Activated CD4-positive, alpha-beta T cell treated with anti-CD3 and anti-CD28 coated beads, Interleukin-2, amount 10 ng/mL, durations not matched to agents 7 days and 5 days (primary cell): ENCODE data around the gene HSPB7. TPM values are rescaled to one million over a fixed set of nuclear protein-coding genes. Genes with fewer than 3 reads are reported as not detected.
A peak's percentile ranks its signal among the peaks of the same experiment; 100 is the strongest.

ENCODE experiments used
- CTCF ChIA-PET: fragments of 350-600 bp; sonication (Branson Sonifier 250); formaldehyde crosslinking; loops from one replicate; lab custom pipeline; 2021; ENCODE audit warnings: antibody characterized with exemption; lab: Charles Lee
- POLR2A ChIA-PET: fragments of 350-600 bp; sonication (Branson Sonifier 250); formaldehyde crosslinking; loops from one replicate; lab custom pipeline; 2021; ENCODE audit warnings: antibody characterized with exemption; lab: Charles Lee
- DNase-seq: peaks from one replicate; pipeline ENCODE4 v3.0.0-alpha.2; 2020
- H3K27ac Mint-ChIP-seq: one replicate; pipeline ENCODE4 v1.8.0; 2021; ENCODE audit warnings: mild to moderate bottlenecking, moderate library complexity, mixed read lengths
- H3K27me3 Mint-ChIP-seq: one replicate; pipeline ENCODE4 v1.8.0; 2021; ENCODE audit warnings: mixed read lengths
- H3K36me3 Mint-ChIP-seq: one replicate; pipeline ENCODE4 v1.8.0; 2021; ENCODE audit warnings: low read depth, mixed read lengths
- H3K4me1 Mint-ChIP-seq: one replicate; pipeline ENCODE4 v1.8.0; 2021; ENCODE audit warnings: mixed read lengths
- H3K4me3 Mint-ChIP-seq: one replicate; pipeline ENCODE4 v1.8.0; 2021; ENCODE audit warnings: mild to moderate bottlenecking, moderate library complexity, mixed read lengths
- H3K9me3 Mint-ChIP-seq: one replicate; pipeline ENCODE4 v1.8.0; 2021; ENCODE audit warnings: mixed read lengths
- total RNA-seq, 2 experiments: library from RNA; stranded (reverse); gene quantifications; one replicate each; pipeline ENCODE4 v1.2.3, GENCODE V29; 2021

The HSPB7 gene
- total RNA-seq, 2 experiments from 2014 or later = not detected

- ChIA-PET POLR2A (no interaction called here), CTCF (no interaction called here)
- H3K36me3 Mint-ChIP-seq = no peaks in the 10 kb centered on the region
- no peak overlapping the region for H3K27ac Mint-ChIP-seq
- H3K4me3 Mint-ChIP-seq = no peak overlapping the region
- no peak for DNase-seq
- H3K9me3 Mint-ChIP-seq = no peaks in the 10 kb centered on the region
- H3K27me3 Mint-ChIP-seq = no peaks in the 10 kb centered on the region
- H3K4me1 Mint-ChIP-seq = peaks cover 4% of the 10 kb centered on the region
These were observed 775 bp downstream of the HSPB7 start for GRCh38 chr1:16017076-16017460.

DNA sequence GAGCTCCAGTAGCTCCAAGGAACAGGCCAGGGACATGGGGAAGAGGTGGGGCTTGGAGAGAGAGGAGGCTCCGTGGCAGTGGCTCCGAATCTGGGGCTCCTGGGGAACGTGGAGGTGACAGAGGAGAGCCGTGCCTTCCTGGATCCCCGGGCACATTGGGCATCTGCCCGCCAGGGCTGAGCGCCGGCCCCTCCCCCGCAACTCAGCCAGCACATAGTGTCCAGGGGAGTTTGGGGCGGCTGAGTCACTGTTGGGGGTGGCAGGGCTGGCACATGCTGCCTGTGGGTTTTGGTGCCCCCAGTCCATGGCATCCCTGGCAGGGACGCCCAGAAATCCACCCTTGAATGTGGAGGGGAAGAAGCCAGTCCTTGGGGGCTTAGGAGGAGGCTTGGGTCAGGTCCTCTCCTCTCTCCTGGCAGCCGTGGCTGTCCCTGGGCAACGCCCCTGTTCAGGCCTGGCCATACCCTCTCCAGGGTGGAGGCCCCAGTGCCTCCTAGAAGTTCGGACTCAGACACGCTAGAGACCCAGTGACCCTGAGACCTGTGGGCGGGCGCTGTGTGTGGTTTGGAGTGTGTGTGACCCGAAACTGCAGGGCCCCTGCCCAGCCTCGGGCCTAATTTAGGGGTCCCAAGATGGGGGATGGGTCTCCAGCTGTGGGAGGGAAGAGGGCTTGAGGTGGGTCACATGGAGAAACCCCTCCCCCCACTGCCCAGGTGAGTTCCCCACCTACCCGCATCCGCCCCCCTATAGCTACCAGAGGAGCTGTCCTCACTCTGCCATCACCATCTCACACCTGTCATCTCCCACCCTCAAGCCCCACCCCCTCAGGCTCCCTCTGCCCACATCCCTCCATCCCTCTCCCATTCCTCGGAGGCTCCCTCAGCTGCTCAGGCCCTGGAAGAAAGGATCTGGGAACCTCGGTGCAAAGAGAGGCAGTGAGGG lies 1.6 kb downstream of the HSPB7 start:
- ChIA-PET CTCF (interaction anchor here (0.6 kb wide), 1 partner anchor 528 kb away, joined by 5 read pairs; no protein-coding TSS in a partner anchor), POLR2A (no interaction called here)
- Mint-ChIP-seq H3K4me3 (no peak overlapping the region), H3K36me3 (no peaks in the 10 kb centered on the region), H3K9me3 (no peaks in the 10 kb centered on the region), H3K27me3 (no peaks in the 10 kb centered on the region), H3K4me1 (peaks cover 4% of the 10 kb centered on the region), H3K27ac (no peak overlapping the region)
- no peak for DNase-seq

DNA sequence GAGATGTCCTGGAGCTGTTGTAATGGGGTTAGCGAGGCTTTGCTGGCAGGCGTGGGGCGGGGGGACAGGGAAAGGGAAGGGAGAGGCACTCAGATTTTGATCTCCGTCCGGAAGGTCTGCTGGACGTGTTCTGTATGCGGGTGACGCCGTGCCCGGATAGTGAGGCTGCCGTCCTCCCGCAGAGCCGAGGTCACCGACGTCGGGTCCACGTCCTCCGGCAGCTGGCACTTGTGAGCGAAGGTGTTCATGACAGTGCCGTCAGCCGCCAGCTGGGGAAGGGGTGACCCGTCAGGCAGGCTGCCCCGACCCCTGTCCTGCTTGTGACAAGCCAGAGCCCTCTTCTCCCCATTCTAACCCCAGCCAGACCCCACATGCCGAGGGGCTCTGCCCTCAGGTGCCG lies 2.4 kb downstream of the HSPB7 start:
- Mint-ChIP-seq H3K36me3 (no peaks in the 10 kb centered on the region), H3K27me3 (no peaks in the 10 kb centered on the region), H3K4me1 (peaks cover 4% of the 10 kb centered on the region), H3K27ac (no peak overlapping the region), H3K9me3 (no peaks in the 10 kb centered on the region), H3K4me3 (no peak overlapping the region)
- no peak for DNase-seq
- POLR2A ChIA-PET = no interaction called here
- CTCF ChIA-PET = interaction anchor here (0.6 kb wide), 1 partner anchor 527 kb away, joined by 5 read pairs; no protein-coding TSS in a partner anchor

DNA sequence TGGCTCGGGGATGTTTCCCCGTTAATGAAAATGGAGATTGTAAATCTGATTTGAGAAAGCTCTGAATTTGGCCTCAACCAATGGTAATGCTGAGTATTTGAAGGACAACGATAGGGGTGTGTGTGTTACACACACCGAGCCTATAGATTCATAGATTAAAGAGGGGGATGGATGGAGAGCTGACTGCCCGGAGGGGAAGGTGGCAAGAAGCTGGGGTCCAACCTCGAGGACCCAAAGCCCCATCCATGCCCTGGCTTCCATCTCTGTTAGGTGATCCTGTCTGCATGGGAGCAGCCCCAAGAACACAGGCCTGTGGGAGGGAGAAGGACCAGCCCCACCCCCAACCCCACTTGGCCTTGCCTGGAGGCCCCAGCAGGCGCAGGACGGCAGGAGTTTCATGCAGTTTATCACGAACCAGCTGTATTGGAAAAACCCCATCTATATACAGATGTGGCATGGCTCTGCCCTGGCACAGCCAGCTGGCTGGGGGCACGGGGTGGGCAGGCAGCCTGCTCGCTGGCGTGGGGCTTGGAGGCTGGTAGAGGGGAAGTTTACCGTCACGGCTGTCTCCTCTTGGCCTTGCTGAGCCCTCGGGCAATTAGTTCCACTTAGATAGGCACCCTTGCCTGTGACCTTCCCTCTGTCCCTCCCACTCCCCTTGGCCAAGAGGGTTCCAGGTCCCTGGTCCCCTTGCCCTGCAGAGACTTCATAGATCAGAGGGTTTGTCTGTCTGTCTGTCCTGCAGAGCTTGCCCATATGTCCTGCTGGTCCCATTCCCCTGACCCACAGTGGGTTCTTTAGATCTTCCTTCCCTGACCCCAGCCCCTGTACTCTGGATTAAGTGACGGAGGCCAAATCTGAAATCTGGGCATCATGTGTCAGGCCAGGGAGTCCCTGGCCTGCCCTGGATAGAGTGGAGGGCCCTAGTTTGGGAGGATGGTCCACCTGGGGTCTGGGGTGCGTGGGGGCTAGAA lies 3.0 kb downstream of the HSPB7 start:
- no peaks in the 10 kb centered on the region for H3K36me3 Mint-ChIP-seq
- POLR2A ChIA-PET = no interaction called here
- no peak overlapping the region for H3K27ac Mint-ChIP-seq
- H3K9me3 Mint-ChIP-seq = no peaks in the 10 kb centered on the region
- DNase-seq = no peak
- no peak overlapping the region for H3K4me3 Mint-ChIP-seq
- peaks cover 4% of the 10 kb centered on the region for H3K4me1 Mint-ChIP-seq
- CTCF ChIA-PET = interaction anchor here (0.5 to 1.5 kb wide), 4 partner anchors 58 to 527 kb away, joined by 3 to 5 read pairs (median 4); partner anchors contain the start of gene FAM131C
- H3K27me3 Mint-ChIP-seq = no peaks in the 10 kb centered on the region

- Mint-ChIP-seq H3K27ac (no peak overlapping the region), H3K27me3 (no peaks in the 10 kb centered on the region), H3K4me3 (no peak overlapping the region), H3K4me1 (peaks cover 4% of the 10 kb centered on the region), H3K36me3 (no peaks in the 10 kb centered on the region), H3K9me3 (no peaks in the 10 kb centered on the region)
- DNase-seq = no peak
- POLR2A ChIA-PET = no interaction called here
- CTCF ChIA-PET = interaction anchor here (0.5 to 1.5 kb wide), 2 partner anchors 65 to 232 kb away, joined by 4 read pairs; no protein-coding TSS in a partner anchor
These were observed 4.0 kb downstream of the HSPB7 start for GRCh38 chr1:16013908-16014258.

DNA sequence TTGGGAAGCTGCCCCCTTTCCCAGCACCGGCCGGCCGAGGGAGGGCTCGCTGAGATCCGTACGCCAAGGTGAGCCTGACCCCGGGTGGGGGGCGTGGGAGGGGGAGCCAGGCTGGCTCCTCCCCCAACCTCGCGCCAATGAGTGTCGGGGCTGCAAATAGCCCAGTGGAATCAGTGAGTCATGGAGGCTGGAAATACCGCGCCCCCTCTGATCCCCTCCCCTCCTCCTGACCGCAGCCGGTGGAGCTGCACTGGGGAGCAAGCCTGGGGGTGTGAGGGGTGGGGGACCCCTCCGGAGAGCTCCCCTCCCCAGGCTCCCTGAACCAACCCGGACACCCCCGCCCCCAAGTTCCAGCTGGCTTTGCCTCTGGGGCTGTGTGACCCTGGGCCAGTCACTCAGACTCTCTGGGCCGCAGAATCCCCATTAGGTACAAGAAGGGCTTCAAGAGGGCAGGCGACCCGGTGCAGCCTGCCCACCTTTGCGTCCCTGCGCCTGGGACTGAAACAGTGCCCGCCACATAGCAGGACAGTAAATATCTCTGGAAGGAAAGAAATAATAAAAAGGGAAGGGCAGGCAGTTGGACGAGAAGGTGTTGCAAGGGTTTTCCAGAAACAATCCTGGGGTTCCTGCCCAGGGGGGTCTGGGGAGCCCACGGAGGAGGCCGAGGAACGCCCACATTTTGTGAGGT lies 4.5 kb downstream of the HSPB7 start:
- Mint-ChIP-seq H3K36me3 (no peaks in the 10 kb centered on the region), H3K27me3 (no peaks in the 10 kb centered on the region), H3K9me3 (no peaks in the 10 kb centered on the region), H3K4me3 (no peak overlapping the region), H3K27ac (no peak overlapping the region), H3K4me1 (peaks cover 4% of the 10 kb centered on the region)
- ChIA-PET POLR2A (no interaction called here), CTCF (interaction anchor here (1.5 kb wide), 1 partner anchor 65 kb away, joined by 4 read pairs; no protein-coding TSS in a partner anchor)
- no peak for DNase-seq

GRCh38 chr1:16012590-16013219 lies 5.1 kb downstream of the HSPB7 start:
- H3K4me1 Mint-ChIP-seq = peaks cover 4% of the 10 kb centered on the region
- H3K9me3 Mint-ChIP-seq = no peaks in the 10 kb centered on the region
- ChIA-PET CTCF (no interaction called here), POLR2A (no interaction called here)
- no peak overlapping the region for H3K4me3 Mint-ChIP-seq
- no peaks in the 10 kb centered on the region for H3K27me3 Mint-ChIP-seq
- H3K36me3 Mint-ChIP-seq = no peaks in the 10 kb centered on the region
- peak; percentile 26 for DNase-seq
- H3K27ac Mint-ChIP-seq = no peak overlapping the region

DNA sequence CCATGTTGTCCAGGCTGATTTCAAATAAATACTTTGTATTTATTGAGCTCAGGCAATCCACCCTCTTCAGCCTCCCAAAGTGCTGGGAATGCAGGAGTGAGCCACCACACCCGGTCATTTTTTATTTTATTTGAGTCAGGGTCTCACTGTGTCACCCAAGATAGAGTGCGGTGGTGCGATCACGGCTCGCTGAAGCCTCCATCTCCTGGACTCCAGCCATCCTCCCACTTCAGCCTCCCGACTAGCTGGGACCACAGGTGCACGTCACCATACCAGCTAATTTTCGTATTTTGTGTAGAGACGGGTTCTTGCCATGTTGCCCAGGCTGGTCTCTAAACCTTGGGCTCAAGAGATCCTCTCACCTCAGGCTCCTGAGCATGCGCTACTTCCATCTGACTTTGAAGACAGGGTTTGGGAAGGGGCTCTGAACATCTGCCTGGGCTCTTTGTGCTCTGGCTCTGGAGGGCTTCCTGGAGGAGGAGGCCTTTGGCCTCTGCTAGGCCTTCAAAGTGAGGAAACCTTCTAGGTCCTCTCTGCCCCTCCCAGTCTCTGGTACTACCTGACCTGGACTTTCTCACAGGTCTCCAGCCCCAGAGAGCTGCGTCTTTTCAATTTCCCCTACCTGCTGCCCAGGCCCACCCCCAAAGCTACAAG lies 5.8 kb downstream of the HSPB7 start:
- POLR2A ChIA-PET = no interaction called here
- no peaks in the 10 kb centered on the region for H3K36me3 Mint-ChIP-seq
- no peak overlapping the region for H3K4me3 Mint-ChIP-seq
- CTCF ChIA-PET = interaction anchor here (1.6 kb wide), 1 partner anchor 197 kb away, joined by 4 read pairs; no protein-coding TSS in a partner anchor
- no peaks in the 10 kb centered on the region for H3K27me3 Mint-ChIP-seq
- no peaks in the 10 kb centered on the region for H3K9me3 Mint-ChIP-seq
- H3K4me1 Mint-ChIP-seq = peaks cover 4% of the 10 kb centered on the region
- DNase-seq = no peak
- no peak overlapping the region for H3K27ac Mint-ChIP-seq

GRCh38 chr1:16010837-16011236 lies 7.0 kb downstream of the HSPB7 start:
- Mint-ChIP-seq H3K9me3 (no peaks in the 10 kb centered on the region), H3K27ac (no peak overlapping the region), H3K4me1 (peaks cover 4% of the 10 kb centered on the region), H3K4me3 (no peak overlapping the region), H3K36me3 (no peaks in the 10 kb centered on the region), H3K27me3 (no peaks in the 10 kb centered on the region)
- ChIA-PET CTCF (interaction anchor here (1.6 kb wide), 2 partner anchors 17 to 196 kb away, joined by 4 read pairs; no protein-coding TSS in a partner anchor), POLR2A (no interaction called here)
- no peak for DNase-seq

- H3K27ac Mint-ChIP-seq = no peak overlapping the region
- H3K9me3 Mint-ChIP-seq = no peaks in the 10 kb centered on the region
- POLR2A ChIA-PET = no interaction called here
- CTCF ChIA-PET = interaction anchor here (1.0 to 1.6 kb wide), 3 partner anchors 14 to 30 kb away, joined by 3 to 4 read pairs (median 4); no protein-coding TSS in a partner anchor
- no peak overlapping the region for H3K4me3 Mint-ChIP-seq
- no peaks in the 10 kb centered on the region for H3K27me3 Mint-ChIP-seq
- peaks cover 4% of the 10 kb centered on the region for H3K4me1 Mint-ChIP-seq
- no peaks in the 10 kb centered on the region for H3K36me3 Mint-ChIP-seq
- DNase-seq = no peak
These were observed 8.2 kb downstream of the HSPB7 start for GRCh38 chr1:16009678-16010077.

DNA sequence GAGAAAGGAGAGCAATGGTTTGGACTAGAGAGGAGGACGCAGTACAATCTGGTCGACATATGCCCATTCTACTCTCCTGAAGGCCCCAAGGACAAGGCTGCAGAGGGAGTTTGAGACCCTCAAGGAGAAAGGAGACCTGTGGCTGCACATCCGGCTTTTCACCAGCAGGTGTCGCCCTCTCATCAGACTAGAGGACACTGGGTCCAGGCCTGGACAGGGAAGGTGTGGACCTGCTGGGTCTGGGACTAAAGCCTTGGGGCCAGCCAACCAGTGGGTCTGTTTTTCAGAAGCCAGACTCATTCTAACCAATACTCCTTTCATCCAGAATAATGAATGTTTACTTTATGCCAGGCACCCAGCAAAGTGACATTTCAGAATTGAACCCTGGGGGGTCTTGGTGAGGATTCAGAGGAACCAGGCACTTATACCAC lies 8.8 kb downstream of the HSPB7 start:
- no peak overlapping the region for H3K27ac Mint-ChIP-seq
- no peaks in the 10 kb centered on the region for H3K36me3 Mint-ChIP-seq
- peaks cover 4% of the 10 kb centered on the region for H3K4me1 Mint-ChIP-seq
- ChIA-PET POLR2A (no interaction called here), CTCF (interaction anchor here (1.0 to 1.6 kb wide), 4 partner anchors 15 to 60 kb away, joined by 3 to 4 read pairs (median 4); no protein-coding TSS in a partner anchor)
- H3K4me3 Mint-ChIP-seq = no peak overlapping the region
- no peaks in the 10 kb centered on the region for H3K27me3 Mint-ChIP-seq
- peak; percentile 80 for DNase-seq
- H3K9me3 Mint-ChIP-seq = no peaks in the 10 kb centered on the region
